Measurements from ENCODE around the gene POLR3F.

DNA sequence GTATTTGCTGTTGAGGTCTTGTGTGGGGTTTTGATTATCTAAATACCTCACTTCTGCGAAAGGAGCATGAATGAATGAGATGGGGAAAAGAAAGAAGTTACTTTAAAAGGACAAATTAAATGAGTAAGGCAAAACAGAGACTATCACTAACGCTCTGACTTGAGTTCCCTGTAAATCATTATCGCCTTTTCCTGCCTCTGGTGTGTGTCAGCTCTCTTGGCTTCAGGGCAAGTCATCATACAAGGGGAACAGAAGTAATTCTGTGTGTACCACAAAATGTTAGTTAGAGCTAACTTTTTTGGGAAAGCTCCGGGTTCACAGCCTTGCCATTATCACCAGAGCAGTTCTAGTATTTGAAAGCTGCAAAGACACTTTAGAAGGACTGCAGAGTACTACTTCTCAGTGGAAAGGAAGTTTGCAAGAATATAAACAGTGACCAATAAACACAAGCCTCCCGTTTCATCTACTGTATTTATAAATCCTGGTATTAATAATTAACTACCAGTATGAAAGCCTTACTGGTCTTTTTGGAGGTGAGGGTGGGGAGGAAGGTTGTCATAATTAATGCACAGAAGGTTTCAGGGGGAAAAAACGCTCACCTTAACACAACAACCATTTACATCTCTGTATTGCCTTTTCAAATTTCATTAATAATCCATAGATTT lies 1.5 kb upstream of the POLR3F start:
- no peak for TF ChIP-seq POLR2AphosphoS5 (IDR thresholded peaks at IDR 0.05; ENCODE audit: insufficient read depth in 1 of 2, low read depth in 1 of 2)
- TF ChIP-seq, protein P1, sequence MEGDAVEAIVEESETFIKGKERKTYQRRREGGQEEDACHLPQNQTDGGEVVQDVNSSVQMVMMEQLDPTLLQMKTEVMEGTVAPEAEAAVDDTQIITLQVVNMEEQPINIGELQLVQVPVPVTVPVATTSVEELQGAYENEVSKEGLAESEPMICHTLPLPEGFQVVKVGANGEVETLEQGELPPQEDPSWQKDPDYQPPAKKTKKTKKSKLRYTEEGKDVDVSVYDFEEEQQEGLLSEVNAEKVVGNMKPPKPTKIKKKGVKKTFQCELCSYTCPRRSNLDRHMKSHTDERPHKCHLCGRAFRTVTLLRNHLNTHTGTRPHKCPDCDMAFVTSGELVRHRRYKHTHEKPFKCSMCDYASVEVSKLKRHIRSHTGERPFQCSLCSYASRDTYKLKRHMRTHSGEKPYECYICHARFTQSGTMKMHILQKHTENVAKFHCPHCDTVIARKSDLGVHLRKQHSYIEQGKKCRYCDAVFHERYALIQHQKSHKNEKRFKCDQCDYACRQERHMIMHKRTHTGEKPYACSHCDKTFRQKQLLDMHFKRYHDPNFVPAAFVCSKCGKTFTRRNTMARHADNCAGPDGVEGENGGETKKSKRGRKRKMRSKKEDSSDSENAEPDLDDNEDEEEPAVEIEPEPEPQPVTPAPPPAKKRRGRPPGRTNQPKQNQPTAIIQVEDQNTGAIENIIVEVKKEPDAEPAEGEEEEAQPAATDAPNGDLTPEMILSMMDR (IDR thresholded peaks at IDR 0.05), result no peak

All from vagina (tissue), 2 donors.